Fibroblast of villous mesenchyme (primary cell): Measurements from ENCODE around the gene PRND. TPM values are rescaled to one million over a fixed set of nuclear protein-coding genes. Genes with fewer than 3 reads are reported as not detected.

Source experiments
- DNase-seq: peaks from one replicate; pipeline ENCODE4 v3.0.0-alpha.2; 2010; ENCODE audit warnings: low read depth
- H3K4me3 ChIP-seq: 2 replicates; pipeline ENCODE4 v1.5.1; 2011; ENCODE audit warnings: low read depth, mild to moderate bottlenecking, low read length
- CTCF ChIP-seq: IDR thresholded peaks from 2 replicates; pipeline ENCODE4 v1.5.1; 2012; ENCODE audit warnings: low read depth, mild to moderate bottlenecking, low read length; ENCODE audit not compliant: insufficient read depth
- total RNA-seq: library from RNA; depleted of rRNA; stranded (reverse); fragments of >200 nt; gene quantifications from 2 replicates; pipeline ENCODE4 v1.2.3, GENCODE V29; 2012

The PRND gene
- total RNA-seq, 1 donor: not detected

GRCh38 chr20:4713401-4713800, 8.3 kb upstream of the PRND start:
- peak; percentile 14 for DNase-seq
- TF ChIP-seq CTCF: no peak

GRCh38 chr20:4714818-4715217, 6.9 kb upstream of the PRND start:
- no peak overlapping the region for H3K4me3 ChIP-seq
- DNase-seq: no peak

More at GRCh38 chr20:4713401-4713800, 8.3 kb upstream of the PRND start:
- H3K4me3 ChIP-seq: no peak overlapping the region

GRCh38 chr20:4717816-4718570, 3.7 kb upstream of the PRND start:
- DNase-seq: peak; percentile 82
- no peak for TF ChIP-seq CTCF
- no peak overlapping the region for H3K4me3 ChIP-seq

More at GRCh38 chr20:4714818-4715217, 6.9 kb upstream of the PRND start:
- no peak for TF ChIP-seq CTCF

GRCh38 chr20:4719190-4719589, 2.5 kb upstream of the PRND start:
- DNase-seq: no peak
- TF ChIP-seq CTCF: no peak

GRCh38 chr20:4720041-4720976, 1.4 kb upstream of the PRND start:
- peak; percentile 87 for DNase-seq
- no peak overlapping the region for H3K4me3 ChIP-seq
- peak; percentile 73 for TF ChIP-seq CTCF

More at GRCh38 chr20:4719190-4719589, 2.5 kb upstream of the PRND start:
- H3K4me3 ChIP-seq: no peak overlapping the region

GRCh38 chr20:4720977-4721349, 746 bp upstream of the PRND start:
- DNase-seq: no peak
- H3K4me3 ChIP-seq: no peak overlapping the region
- TF ChIP-seq CTCF: no peak
